NCI-H187 (cell line): ENCODE data around the gene HSPE1.
"Not testable (repeated sequence)": the region's sequence is repeated elsewhere in the genome, so short reads cannot be mapped to it uniquely, and the experiment has no call there.

Experiments used
- DNase-seq, 2 experiments: peaks; one replicate each; lab custom pipeline; 2025; lab: John Stamatoyannopoulos, UW

The HSPE1 gene

DNA sequence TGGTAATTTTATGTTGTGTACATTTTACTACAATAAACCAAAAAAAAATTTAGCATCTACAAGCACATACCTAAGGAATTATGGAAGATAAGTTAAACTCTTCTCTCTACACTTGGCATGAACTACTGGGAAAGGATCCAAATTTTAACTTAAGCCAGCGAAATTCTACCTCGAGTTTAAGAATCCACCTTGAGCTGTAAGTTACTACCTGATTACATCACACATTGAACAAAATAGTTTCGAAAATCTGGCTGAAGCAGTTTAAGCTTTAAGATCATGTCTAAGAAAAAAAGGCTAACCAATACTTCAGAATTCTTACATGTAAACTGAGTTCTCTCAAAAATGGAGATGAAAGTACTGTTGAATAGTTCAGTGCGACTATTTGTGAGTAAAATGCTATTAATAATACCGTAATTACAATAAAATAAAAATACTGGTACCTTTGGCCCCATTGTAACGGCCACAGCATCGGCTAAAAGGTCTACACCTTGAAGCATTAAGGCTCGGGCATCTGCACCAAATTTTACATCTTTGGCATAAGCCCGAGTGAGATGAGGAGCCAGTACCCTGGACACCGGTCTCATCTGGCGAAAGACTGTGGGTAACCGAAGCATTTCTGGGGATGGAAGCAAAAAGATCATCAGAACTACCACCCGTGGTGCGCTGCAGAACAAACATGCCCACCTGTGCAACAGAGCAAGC is 1.8 kb upstream of the HSPE1 start:
- no peak for DNase-seq

DNA sequence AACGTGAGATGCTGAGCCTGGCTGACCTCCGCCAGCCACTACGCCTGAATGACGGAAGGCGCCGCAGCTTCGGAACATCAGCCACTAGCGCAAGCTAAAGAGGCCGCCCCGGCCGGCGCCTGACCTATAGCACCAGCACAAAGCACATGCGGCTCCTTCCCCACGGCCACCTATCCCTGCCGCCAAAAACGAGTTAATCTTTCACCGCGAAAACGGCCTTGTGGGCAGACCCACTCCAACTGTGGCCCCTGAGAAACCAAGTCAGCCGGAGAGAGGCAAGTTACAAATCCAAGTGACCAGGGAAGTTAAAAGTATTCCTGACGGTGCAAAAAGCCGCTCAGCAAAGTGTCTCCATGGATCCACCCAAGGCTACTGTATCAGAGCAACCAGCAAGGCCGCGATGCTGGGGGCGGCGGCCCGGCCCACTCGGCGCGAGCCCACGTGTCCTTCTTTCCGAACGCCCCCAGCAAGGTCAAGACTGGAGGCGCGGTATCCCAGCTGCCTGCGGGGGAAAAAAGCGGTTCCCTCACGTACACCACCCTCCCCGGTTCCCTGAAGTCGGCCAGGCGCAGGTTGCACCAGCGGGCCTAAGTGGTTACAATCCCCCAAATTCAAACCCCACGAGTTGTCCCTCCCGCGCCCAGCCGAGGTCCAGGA is 1.1 kb upstream of the HSPE1 start:
- DNase-seq = peak in 1 of 2 experiments; percentile 3

DNA sequence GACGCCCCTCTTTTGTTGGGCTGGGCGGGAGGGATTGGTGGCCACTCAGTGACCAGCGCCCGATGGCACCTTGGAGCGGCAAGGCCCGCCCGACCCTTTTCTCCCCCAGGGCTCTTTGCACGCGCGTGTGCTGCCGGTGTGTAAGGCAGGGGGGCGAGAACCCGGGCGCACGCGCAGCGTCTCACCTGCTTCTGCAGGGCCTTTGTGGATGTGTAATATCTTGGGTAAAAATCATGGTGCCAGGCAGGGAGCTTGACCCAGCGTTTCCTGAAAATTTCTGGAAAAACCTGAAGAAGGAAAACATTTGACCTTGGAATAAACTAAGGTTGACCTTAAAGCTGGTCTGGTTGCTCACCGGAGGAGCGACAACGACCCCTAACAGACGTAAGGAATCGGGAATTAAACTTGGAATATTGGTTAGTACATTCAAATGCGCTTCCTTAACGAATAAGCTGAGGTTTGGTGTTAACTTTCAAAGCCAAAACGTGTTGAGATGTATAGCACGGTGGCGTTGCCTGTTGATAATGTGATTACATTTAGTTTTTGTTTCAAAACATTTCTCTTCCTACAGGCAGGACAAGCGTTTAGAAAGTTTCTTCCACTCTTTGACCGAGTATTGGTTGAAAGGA is 438 bp downstream of the HSPE1 start:
- DNase-seq = peak in 1 of 2 experiments; percentile 12

DNA sequence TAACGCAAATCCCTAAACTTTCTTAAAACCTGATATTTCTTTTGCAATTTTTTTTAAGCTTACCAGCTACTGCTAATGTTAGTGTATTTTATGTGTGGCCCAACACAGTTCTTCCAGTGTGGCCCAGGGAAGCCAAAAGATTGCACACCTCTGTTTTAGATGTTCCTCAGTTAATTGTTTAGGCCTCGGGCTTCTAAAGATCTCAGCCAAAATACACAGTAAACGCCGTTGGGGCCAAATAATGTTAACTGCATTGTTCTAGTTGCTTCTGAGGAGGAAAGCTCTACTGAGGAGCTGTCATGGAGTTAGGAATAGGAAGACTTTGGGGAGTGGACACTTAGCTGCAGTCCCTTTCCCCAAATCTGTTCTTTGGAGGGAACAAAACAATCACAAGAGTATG is 2.0 kb downstream of the HSPE1 start:
- no peak for DNase-seq

DNA sequence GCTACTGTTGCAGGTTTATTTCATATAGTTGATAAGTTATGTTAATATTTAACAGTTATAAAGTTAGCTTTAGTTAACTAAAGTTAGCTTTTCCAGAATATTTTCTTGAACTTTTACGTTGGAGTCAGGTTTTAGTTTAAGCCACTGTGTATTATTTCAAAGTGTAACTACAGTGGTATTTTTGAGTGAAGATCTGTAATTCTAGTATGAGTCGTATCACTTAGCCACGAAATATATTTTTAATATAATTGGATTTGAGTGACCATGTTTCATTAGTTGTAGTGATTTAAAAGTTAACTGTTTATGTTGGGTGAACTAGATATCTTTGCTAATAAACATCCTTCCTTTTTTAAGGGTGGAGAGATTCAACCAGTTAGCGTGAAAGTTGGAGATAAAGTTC is 2.5 kb downstream of the HSPE1 start:
- no peak for DNase-seq

DNA sequence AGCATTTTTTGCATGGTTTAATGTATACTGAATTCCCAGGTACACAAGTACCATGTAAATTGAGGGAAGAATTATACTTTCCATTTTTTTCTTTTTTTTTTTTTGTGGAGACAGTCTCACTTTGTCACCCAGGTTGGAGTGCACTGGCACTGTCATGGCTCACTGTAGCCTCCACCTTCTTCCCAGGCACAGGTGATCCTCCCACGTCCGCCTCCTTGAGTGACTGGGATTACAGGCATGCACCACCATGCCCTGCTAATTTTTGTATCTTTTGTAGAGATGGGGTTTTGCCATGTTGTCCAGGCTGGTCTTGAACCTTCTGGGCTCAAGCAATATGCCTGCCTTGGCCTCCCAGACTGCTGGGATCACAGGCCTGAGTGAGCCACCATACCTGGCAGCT is 3.8 kb downstream of the HSPE1 start:
- no peak for DNase-seq

DNA sequence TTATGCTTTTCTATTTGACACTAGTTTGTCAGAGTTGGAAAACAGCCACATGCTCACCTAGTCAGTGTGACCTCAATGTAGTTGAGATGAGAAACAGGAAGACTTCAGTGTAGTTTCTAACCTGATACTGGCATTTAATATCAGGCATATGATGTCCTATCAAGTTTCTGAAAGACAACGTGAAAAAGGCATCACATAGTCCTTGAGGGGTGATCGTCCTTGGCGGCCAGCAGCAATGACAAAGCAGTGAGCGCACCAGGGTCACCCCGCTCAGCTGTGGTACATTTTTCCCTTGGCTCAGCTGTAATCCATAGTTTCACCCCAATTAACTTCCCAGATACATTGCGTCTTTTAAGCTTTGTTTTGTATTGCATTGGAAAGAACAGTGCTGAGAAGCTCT is 4.3 kb downstream of the HSPE1 start:
- no peak for DNase-seq

DNA sequence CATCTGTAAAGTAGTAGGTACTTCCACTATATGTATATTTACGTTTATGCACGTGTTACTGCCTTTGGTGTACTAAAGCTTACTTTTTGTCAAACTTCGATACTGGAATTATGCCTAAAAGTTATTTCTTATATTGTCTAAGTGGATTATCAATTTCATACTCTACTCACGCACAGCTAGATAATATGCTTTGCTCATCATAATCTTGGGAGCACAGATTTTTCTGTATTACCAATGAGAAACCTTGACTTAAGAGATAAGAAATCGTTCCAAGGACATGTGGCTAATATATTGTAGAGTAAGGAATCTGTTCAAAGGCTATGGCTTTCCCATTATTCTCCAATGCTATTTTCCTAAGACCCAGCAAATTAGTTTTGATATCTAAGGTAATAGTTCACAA is 6.5 kb downstream of the HSPE1 start:
- DNase-seq = no peak

DNA sequence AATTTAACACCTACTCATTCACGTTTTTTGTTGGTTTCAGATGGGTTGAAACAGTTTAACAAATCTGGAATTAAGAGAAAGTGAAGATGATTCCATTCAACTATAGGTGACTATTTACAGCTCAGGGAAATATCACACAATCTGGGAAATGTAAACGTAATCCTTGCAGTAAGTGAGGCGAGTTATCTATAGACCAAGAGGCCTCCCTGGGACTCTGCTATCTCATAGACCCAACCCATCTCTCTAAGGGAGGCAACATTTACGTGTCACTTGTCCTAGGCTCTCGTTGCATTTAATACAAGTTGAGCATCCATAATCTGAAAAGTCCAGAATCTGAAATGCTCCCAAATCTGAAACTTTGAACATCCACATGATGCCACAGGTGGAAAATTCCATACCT is 13.7 kb downstream of the HSPE1 start:
- DNase-seq = no peak

DNA sequence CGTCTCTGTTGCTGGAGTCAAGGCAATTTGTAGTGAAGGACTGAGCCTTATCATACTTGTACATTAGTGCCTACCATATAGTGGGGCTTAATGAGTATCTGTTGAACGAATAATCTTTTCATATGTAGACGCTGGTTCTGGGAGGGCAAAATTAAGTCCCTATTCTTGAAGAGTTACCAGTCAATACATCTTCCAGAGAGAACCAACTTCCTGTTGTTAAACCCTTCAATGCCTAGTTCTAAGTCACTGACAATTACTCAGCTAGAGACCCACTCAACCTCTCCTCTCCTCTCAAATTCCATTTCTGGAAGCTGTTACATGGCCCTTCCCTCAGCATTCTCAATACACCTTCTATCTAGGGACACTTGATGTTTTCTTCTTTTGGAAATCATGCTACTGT is 14.6 kb downstream of the HSPE1 start:
- DNase-seq = no peak

DNA sequence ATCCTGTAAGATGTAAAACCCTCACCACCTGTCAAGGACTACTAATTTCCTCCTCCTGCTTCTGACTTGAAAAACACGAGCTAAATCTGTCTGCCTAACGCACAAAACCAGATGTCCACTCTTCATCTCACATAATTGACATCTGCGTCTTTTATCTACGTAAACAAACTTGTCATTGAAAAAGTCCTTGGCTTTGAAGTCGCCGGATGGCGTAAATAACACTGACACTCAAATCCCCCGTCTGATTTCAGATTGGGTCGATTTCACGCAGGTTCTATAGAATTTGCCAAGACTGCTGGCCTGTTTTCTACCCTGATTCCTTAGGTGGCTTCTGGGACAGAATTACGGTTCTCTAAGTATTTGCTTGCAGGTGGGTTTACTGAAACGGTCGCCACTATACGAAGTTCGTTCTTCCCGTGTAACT is 15.1 kb downstream of the HSPE1 start:
- DNase-seq = peak in 1 of 2 experiments; percentile 29

DNA sequence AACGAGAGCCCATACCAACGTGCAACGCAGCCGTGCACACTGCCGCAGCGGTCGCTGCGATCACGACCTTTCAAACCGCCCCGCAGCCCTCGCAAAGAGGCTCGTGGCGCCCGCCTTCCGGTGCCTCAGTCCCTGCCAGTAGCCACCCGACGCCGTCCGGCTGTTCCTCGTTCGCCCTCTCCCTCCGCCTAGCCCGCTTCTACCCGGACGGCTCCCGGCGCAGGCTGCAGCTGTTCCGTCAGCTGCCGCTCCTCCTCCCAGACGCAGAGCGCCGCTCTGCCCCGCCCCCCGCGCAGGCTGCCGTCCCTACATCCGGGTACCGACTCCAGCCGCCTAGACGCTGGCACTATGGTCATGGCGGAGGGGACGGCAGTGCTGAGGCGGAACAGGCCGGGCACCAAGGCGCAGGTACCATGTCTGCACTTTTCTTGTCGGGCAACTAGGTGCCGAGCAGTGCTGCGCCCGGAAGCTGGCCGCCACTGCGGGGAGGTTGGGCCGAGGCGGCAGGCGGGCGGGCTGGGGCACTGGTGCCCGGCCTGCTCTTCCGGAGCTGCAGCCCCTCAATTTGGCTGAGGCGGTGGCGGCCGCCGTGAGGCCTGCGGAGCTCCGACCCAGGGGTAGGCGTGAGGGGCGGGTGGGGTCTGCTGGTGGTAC is 15.7 kb downstream of the HSPE1 start, which contains the start of gene MOB4:
Gene MOB4 (plus strand): TSS at position 328 of the 654 bp plus-strand sequence. CDS start 21 bp downstream, at position 349.
- DNase-seq = peak; percentile 56 to 77

DNA sequence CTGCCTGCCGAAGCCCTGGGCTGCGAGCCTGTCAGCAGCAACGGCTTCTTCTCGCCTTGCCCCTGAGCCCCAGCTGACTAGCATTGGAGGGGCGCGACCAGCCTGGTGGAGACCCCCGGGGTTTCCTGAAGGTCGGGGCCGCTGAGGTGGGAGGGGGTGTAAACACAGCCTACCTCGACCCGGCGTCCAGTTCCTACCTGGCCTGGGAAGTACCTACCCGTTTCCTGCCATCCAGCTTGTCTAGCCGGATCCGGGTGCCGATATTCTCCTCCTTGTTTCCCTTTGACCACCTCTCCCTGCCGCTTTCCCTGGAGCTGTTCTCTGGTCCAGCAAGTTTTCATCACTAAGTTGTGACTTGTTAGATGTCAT is 16.2 kb downstream of the HSPE1 start:
- no peak for DNase-seq

DNA sequence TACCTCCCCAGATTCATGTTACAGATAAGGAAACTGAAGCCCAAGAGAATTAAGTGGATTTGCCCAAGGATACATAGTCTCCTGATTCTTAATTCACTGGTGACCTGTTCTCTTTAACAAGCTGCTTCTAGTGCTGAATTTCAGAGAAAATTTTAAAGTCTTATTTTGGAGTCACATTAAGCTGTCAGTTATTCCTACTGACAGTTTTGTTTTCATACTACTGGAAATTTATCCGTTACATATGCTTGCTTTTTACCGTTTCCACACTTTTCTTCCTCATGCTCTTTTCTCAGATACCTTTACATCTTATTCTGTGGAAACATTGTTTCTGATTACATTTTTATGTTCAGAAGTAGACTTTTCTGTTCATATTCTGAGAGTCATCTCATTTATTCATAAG is 17.0 kb downstream of the HSPE1 start:
- no peak for DNase-seq

DNA sequence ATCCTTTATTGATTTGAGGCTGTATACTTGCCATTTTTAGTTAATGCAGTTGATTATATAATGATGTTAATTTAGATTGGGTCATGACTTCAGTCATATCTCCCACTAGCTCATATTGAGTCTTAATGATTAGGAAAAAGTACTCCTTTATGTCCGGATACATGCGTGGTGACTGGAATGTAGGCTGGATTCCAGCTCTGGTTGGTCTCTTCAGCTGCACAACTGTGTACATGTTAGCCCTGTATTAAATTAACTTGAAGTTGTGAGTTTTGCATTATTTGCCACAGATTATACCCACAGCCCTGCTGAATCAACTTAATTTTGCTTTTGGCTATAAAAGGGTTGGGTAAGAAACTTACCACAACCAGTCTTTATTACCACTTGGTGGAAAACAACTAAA is 38.2 kb downstream of the HSPE1 start:
- no peak for DNase-seq

DNA sequence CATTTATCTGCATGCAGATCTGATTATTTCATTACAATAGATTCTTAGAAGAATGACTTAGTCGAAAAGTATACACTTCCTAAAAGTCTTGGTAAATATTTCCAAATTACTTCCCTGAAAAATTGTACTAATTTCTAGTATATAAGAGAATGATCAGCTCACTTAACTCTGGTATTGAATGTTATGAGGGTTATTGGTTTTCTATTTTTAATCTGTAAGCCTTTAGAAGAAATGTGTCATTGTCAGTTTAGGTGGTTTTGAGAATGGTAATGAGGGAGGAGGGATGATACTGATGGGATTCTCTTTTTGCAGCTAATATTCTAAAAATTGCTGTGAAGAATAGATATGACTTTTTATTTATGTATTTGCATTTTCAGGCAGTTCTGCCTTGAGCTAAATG is 39.6 kb downstream of the HSPE1 start:
- DNase-seq = no peak

DNA sequence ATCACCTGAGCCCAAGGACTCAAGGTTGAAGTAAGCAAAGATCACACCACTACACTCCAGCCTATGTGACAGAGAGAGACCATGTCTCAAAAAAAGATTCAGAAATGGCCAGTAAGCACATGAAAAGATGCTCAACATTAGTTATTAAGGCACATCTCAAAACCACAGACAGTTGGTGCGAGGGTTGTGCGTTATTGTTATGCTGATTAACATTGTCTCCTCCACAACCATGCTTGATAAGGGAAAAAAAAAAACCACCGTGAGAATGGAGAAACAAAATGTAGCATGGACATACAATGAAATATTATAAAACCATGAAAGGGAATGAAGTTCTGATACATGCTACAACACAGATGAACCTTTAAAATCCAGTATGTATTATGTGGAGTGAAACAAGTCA is 43.0 kb downstream of the HSPE1 start:
- no peak for DNase-seq

DNA sequence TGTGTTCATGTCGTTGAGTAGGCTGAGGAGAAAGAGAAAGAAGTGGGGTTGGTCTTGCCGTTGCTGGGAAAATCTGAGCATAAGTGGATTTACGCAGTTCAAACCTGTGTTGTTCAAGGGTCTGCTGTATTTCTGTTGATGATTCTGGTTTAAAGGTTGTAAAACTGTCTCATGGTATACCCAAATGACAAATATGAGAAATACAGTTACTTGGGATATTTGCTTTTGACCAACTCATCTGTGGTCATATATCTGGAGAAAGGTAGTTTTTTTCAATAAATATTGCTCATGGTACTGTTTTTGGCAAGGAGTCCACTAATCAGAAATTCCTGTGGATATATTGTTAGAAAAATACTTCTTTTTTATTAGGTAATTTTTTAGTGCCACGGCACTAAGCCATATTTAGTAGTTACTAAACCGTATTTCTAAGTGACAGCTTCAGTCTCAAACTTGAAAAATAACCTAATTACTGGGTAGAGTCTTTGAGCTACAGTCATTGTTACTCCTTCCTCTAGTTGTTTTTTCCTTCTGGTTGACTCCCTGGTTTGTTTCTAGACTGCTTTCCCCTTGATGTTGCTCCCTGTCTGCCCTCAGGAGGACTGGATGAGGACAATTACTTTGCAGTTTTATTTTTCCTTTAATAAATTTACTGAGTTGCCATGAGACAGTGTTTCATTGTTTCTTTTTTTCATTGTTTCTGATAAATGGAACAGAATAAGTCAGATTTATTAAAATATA is 47.2 kb downstream of the HSPE1 start:
- no peak for DNase-seq

DNA sequence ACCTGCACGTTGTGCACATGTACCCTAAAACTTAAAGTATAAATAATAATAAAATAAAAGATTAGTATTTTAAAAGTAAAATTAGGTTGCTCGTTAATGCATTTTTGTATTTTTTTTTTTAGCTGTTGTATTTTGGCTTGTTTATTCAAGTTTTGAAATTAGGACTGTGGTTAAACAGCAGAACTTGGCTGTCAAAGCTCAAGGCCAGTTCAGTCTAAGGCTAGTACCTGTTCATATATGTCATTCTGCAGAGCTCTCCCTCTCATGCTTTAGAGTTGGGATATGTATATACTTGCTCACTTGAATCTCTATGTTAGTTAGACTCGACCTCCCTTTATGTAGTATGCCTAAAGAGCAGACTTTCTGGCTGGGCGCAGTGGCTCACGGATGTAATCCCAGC is 48.4 kb downstream of the HSPE1 start:
- no peak for DNase-seq

DNA sequence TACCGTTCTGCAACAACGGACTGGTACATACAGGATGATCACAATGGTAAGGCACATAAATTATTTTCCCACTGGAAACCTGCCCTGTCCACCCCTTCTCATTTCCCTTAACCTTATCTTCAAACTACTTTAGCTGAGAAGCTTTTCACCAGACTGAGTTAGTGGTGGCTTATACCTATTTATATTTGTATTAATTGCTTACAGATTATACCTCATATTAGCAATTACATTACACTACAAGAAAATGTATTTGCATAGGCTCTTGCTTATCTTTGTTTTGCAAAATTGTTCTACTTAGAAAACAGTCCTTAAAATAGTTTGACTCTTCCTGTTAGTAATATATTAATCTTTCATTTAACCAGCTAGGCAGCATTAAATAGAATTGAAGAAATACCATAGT is 51.1 kb downstream of the HSPE1 start:
- not testable (repeated sequence) for DNase-seq
